DOHH2 (cell line): ENCODE results near the gene CFAP46.

ENCODE experiments used
- H3F3A ChIP-seq: fragments of 200-600 bp; sonication (generic), shearing (Covaris generic); 2 replicates; pipeline ENCODE4 v1.6.0; 2016; ENCODE audit warnings: antibody characterized with exemption, mild to moderate bottlenecking; ENCODE audit not compliant: control insufficient read depth, insufficient read depth
- H3K27ac ChIP-seq: fragments of 200-600 bp; sonication (generic); 2 replicates; pipeline ENCODE4 v1.5.1; 2014; ENCODE audit warnings: low read depth, mild to moderate bottlenecking, low read length, moderate library complexity
- H3K27me3 ChIP-seq: fragments of 200-600 bp; sonication (generic); 2 replicates; pipeline ENCODE4 v1.6.1; 2014; ENCODE audit warnings: mild to moderate bottlenecking, low read length, mixed read lengths; ENCODE audit not compliant: control insufficient read depth
- H3K36me3 ChIP-seq: fragments of 200-600 bp; sonication (generic); 2 replicates; pipeline ENCODE4 v1.6.1; 2014; ENCODE audit warnings: mild to moderate bottlenecking, low read length, moderate library complexity, mixed read lengths; ENCODE audit not compliant: control insufficient read depth
- H3K4me1 ChIP-seq: fragments of 200-600 bp; sonication (generic); 2 replicates; pipeline ENCODE4 v1.6.1; 2014; ENCODE audit warnings: mild to moderate bottlenecking, low read length, mixed read lengths; ENCODE audit not compliant: control insufficient read depth
- H3K4me2 ChIP-seq: fragments of 200-600 bp; sonication (generic); 2 replicates; pipeline ENCODE4 v1.6.0; 2014; ENCODE audit warnings: mild to moderate bottlenecking, low read length, moderate library complexity
- H3K4me3 ChIP-seq: fragments of 200-600 bp; sonication (generic); 2 replicates; pipeline ENCODE4 v1.5.1; 2014; ENCODE audit warnings: mild to moderate bottlenecking, low read length, mixed read lengths
- H3K79me2 ChIP-seq: fragments of 200-600 bp; sonication (generic); 2 replicates; pipeline ENCODE4 v1.6.1; 2014; ENCODE audit warnings: mild to moderate bottlenecking, low read length, mixed read lengths; ENCODE audit not compliant: control insufficient read depth
- H3K9me2 ChIP-seq: fragments of 200-600 bp; sonication (generic); replicated peaks from 2 replicates; pipeline ENCODE4 v1.6.1; 2014; ENCODE audit warnings: mild to moderate bottlenecking, low read length, mixed read lengths; ENCODE audit not compliant: control insufficient read depth
- H3K9me3 ChIP-seq: fragments of 200-600 bp; sonication (generic); 2 replicates; pipeline ENCODE4 v1.6.1; 2014; ENCODE audit warnings: antibody characterized with exemption, low read length, mixed read lengths; ENCODE audit not compliant: control insufficient read depth, insufficient read depth
- H4K20me1 ChIP-seq: fragments of 200-600 bp; sonication (generic); 2 replicates; pipeline ENCODE4 v1.6.0; 2014; ENCODE audit warnings: low read depth, mild to moderate bottlenecking, antibody characterized with exemption, low read length, moderate library complexity; ENCODE audit not compliant: control insufficient read depth, insufficient read depth
- EZH2phosphoT487 ChIP-seq: fragments of 200-600 bp; sonication (generic); IDR thresholded peaks from 2 replicates; pipeline ENCODE4 v1.6.1; 2017; ENCODE audit warnings: borderline replicate concordance, mild to moderate bottlenecking, antibody characterized with exemption, low read length, moderate library complexity, mixed read lengths
- TF ChIP-seq, protein P1 (sequence below): fragments of 200-600 bp; sonication (generic); IDR thresholded peaks from one replicate; pipeline ENCODE4 v1.5.1; 2014; ENCODE audit warnings: antibody characterized with exemption, mild to moderate bottlenecking, low read depth, low read length; ENCODE audit not compliant: poor library complexity, severe bottlenecking

CFAP46 gene

DNA sequence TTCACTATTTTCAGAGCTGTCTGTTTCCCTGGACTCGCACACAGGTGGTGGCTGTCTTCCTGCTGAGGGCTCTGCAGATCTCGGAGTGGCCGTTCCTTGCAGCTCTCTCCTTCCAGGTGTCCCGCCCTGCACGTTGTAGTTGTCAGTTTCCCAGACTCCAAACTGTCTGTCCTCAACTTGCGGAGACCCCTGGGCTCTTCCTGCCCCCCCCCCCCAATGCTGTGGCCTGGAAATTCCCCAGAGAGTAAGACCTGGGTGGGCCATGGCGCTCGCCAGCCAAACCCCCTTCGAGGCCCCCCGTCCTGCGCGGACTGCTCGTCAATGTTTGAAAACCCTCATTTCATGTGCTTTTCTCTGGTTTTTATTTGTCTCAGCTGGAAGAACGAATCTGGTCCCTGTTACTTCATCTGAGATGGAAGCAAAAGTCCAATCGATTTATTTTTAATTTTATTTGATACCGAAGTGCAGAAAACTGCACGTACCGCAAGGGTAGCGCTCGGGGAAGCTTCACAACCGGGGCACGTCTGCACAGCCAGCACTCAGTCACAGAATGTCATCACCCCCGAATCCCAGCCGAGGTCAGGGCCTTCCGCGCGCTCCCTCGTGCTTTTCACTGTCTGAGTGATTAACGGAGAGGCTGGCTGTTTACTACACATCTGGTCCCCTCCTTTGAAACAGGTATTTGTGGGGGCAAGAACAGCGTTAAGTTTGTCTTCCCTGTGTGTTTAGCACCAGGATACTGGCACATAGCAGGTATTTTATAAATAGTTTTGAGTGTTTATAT lies 110.0 kb downstream of the CFAP46 start:
- no peak for TF ChIP-seq EZH2phosphoT487
- no peaks in the 10 kb centered on the region for H4K20me1 ChIP-seq
- H3K27ac ChIP-seq, result no peak overlapping the region
- no peak overlapping the region for H3K4me3 ChIP-seq
- H3K4me2 ChIP-seq, result no peak overlapping the region
- H3K79me2 ChIP-seq, result no peaks in the 10 kb centered on the region
- H3K9me2 ChIP-seq, result no peaks in the 10 kb centered on the region
- H3K27me3 ChIP-seq, result no peaks in the 10 kb centered on the region
- no peaks in the 10 kb centered on the region for H3K4me1 ChIP-seq
- H3F3A ChIP-seq, result no peaks in the 10 kb centered on the region
- H3K9me3 ChIP-seq, result peaks cover 22% of the 10 kb centered on the region; the same call in 1 of the 2 replicates
- no peaks in the 10 kb centered on the region for H3K36me3 ChIP-seq

DNA sequence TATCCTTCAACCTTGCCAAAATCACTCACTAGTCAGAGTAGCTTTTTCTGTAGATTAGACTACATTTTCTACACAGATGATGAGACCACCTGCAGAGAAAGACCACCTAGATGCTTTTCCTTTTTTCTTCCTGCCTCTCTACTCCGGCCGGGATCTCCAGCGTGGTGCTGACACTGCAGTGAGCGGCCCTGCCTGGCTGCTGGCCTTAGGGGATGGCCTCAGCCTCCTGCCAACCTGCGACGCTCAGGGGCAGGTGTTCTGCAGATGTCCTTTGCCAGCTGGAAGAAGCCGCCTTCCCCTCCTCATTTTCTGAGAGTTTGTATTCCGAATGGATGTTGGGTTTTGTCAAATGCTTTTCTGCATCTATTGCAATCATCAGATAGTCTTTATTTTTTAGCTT lies 113.0 kb downstream of the CFAP46 start:
- H3K4me2 ChIP-seq, result no peak overlapping the region
- H3K4me1 ChIP-seq, result no peaks in the 10 kb centered on the region
- no peaks in the 10 kb centered on the region for H3K79me2 ChIP-seq
- H3K27ac ChIP-seq, result no peak overlapping the region
- no peaks in the 10 kb centered on the region for H3K36me3 ChIP-seq
- TF ChIP-seq, protein P1, sequence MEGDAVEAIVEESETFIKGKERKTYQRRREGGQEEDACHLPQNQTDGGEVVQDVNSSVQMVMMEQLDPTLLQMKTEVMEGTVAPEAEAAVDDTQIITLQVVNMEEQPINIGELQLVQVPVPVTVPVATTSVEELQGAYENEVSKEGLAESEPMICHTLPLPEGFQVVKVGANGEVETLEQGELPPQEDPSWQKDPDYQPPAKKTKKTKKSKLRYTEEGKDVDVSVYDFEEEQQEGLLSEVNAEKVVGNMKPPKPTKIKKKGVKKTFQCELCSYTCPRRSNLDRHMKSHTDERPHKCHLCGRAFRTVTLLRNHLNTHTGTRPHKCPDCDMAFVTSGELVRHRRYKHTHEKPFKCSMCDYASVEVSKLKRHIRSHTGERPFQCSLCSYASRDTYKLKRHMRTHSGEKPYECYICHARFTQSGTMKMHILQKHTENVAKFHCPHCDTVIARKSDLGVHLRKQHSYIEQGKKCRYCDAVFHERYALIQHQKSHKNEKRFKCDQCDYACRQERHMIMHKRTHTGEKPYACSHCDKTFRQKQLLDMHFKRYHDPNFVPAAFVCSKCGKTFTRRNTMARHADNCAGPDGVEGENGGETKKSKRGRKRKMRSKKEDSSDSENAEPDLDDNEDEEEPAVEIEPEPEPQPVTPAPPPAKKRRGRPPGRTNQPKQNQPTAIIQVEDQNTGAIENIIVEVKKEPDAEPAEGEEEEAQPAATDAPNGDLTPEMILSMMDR, result no peak
- no peak for TF ChIP-seq EZH2phosphoT487
- H3K4me3 ChIP-seq, result no peak overlapping the region
- no peaks in the 10 kb centered on the region for H4K20me1 ChIP-seq
- H3K9me2 ChIP-seq, result no peaks in the 10 kb centered on the region
- H3K9me3 ChIP-seq, result peaks cover 34% of the 10 kb centered on the region
- no peaks in the 10 kb centered on the region for H3K27me3 ChIP-seq
- peaks cover 11% of the 10 kb centered on the region for H3F3A ChIP-seq

DNA sequence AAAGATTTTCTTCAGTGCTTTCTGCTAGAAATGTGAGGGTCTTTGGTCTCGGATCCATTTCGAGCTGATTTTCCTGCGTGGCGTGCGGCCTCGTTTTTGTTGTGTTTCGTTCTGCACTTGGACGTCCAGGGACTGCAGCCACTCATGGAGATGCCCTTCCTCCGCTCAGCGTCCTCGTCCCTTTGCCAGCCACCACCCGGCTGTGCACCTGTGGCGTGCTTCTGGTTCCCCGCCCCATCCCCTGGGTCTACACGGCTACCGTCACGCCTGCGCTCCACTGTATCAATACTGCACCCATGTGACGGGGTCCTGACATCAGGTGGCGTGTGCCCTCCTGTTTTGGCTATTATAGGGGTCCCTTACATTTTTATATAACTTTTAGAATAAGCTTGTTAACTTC lies 113.7 kb downstream of the CFAP46 start:
- Histone ChIP-seq H3K27me3 (no peaks in the 10 kb centered on the region), H3F3A (peaks cover 11% of the 10 kb centered on the region), H3K9me2 (no peaks in the 10 kb centered on the region), H3K79me2 (no peaks in the 10 kb centered on the region), H3K4me3 (no peak overlapping the region), H3K9me3 (peaks cover 34% of the 10 kb centered on the region), H4K20me1 (no peaks in the 10 kb centered on the region), H3K27ac (no peak overlapping the region), H3K36me3 (no peaks in the 10 kb centered on the region), H3K4me2 (no peak overlapping the region), H3K4me1 (no peaks in the 10 kb centered on the region)
- TF ChIP-seq EZH2phosphoT487, result no peak
- TF ChIP-seq, protein P1, result no peak

DNA sequence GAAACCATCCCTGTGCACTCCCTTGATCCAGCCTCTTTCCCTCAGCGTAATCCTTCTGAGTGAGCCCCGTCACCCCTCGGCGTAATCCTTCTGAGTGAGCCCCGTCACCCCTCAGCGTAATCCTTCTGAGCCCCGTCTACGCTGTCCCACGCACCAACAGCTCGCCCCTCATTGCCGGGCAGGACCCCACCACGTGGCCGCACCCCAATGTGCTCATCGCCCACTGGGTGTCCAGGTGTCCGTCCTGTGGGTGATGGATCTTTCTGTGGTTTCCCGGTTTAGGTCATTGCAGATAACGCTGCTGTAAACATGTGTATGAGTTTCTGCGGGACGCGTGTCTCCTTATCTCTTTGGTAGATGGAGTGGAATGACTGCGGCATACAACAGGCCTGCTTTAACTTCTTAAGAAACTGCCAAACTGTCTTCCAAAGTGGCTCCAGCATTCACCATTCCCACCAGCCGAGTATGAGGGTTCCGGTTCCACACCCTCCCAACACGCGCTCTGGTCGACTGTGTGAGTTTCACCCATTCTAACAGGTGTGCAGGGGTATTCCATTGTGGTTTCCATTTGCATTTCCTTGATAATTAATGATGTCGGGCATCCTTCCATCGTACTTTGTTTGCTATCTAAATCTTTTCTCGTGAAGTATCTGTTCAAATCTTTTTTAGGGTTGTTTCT lies 114.4 kb downstream of the CFAP46 start:
- no peak for TF ChIP-seq EZH2phosphoT487
- TF ChIP-seq, protein P1, result no peak
- H3K27me3 ChIP-seq, result no peaks in the 10 kb centered on the region
- peaks cover 11% of the 10 kb centered on the region for H3F3A ChIP-seq
- no peaks in the 10 kb centered on the region for H4K20me1 ChIP-seq
- peaks cover 34% of the 10 kb centered on the region for H3K9me3 ChIP-seq
- no peaks in the 10 kb centered on the region for H3K4me1 ChIP-seq
- no peak overlapping the region for H3K27ac ChIP-seq
- H3K79me2 ChIP-seq, result no peaks in the 10 kb centered on the region
- no peaks in the 10 kb centered on the region for H3K36me3 ChIP-seq
- no peak overlapping the region for H3K4me2 ChIP-seq
- H3K4me3 ChIP-seq, result no peak overlapping the region
- H3K9me2 ChIP-seq, result no peaks in the 10 kb centered on the region
